NT2/D1 (cell line): ENCODE measurements around the gene CAMK2G.

ENCODE experiments used
- SUZ12 ChIP-seq: IDR thresholded peaks from 2 replicates; pipeline ENCODE4 v1.6.1; 2011; ENCODE audit not compliant: insufficient read length, insufficient read depth; ENCODE audit errors: extremely low read depth
- YY1 ChIP-seq: IDR thresholded peaks from 2 replicates; pipeline ENCODE4 v1.6.1; 2011; ENCODE audit not compliant: insufficient read length, insufficient read depth

DNA sequence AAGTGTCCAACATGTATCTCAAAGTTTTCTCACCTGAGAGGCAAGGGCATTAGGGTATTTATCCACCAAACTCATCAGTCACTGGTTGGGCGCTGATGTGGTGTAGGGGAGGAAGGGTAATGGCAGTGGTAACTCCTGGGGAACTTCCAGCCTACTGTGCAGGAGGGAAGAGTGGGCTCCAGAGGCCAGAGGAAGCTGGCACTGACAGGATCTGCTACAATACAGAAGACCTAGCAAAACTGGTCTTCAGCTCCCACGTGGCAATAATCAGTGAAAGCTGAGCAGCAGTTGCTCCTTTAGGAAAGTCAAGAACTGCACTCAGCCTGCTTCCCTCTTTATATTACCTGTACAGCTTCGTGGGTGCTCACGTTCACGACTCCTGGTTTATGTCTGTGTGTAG, 17.2 kb upstream of the CAMK2G start:
- TF ChIP-seq YY1 (no peak), SUZ12 (no peak)
